Measurements from ENCODE around the gene WBP11. TPM values are rescaled to one million over a fixed set of nuclear protein-coding genes. Genes with fewer than 3 reads are reported as not detected.

The WBP11 gene
- total RNA-seq, 1 donor from 2014 or later, result 53.5 TPM

DNA sequence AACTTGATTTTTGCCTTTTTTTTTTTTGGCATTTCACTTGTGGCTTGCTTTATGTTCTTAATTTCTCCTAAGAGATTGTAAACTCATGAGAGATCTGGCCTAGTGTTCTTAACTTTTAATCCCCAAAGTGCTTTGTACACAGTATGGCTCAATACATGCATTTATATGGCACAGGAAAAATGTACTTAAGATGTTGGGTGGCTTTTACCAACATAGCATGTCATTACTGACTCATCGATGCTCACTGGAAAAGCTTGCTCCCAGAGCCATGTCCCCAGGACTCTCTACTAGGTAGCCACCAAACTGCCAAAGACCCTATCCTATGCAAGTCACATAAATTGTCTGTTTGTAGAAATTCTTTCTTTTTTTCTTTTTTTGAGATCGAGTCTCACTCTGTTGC, 23.8 kb upstream of the WBP11 start:
- no peak overlapping the region for H3K27ac Mint-ChIP-seq

GRCh38 chr12:14826491-14826890, 23.2 kb upstream of the WBP11 start:
- no peak for DNase-seq (ENCODE audit: low spot score)
- TF ChIP-seq, protein P1, sequence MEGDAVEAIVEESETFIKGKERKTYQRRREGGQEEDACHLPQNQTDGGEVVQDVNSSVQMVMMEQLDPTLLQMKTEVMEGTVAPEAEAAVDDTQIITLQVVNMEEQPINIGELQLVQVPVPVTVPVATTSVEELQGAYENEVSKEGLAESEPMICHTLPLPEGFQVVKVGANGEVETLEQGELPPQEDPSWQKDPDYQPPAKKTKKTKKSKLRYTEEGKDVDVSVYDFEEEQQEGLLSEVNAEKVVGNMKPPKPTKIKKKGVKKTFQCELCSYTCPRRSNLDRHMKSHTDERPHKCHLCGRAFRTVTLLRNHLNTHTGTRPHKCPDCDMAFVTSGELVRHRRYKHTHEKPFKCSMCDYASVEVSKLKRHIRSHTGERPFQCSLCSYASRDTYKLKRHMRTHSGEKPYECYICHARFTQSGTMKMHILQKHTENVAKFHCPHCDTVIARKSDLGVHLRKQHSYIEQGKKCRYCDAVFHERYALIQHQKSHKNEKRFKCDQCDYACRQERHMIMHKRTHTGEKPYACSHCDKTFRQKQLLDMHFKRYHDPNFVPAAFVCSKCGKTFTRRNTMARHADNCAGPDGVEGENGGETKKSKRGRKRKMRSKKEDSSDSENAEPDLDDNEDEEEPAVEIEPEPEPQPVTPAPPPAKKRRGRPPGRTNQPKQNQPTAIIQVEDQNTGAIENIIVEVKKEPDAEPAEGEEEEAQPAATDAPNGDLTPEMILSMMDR (IDR thresholded peaks at IDR 0.05), result no peak
- TF ChIP-seq EZH2 (IDR thresholded peaks at IDR 0.05), result no peak
- no peak for TF ChIP-seq EZH2phosphoT487 (IDR thresholded peaks at IDR 0.05)
- Histone ChIP-seq H3K79me2 (ENCODE audit: low read depth) (no peaks in the 10 kb centered on the region), H3K36me3 (no peaks in the 10 kb centered on the region), H3F3A (ENCODE audit: low read depth) (no peaks in the 10 kb centered on the region), H3K27ac (no peak overlapping the region), H3K4me1 (no peaks in the 10 kb centered on the region), H3K27me3 (no peaks in the 10 kb centered on the region), H3K4me2 (no peak overlapping the region), H2AFZ (replicated peaks) (no peak overlapping the region), H3K4me3 (no peak overlapping the region), H3K9ac (no peak overlapping the region), H3K9me3 (ENCODE audit: low read depth) (no peaks in the 10 kb centered on the region), H4K20me1 (ENCODE audit: low read depth) (no peaks in the 10 kb centered on the region)
- Mint-ChIP-seq H3K27ac (no peak overlapping the region), H3K36me3 (no peaks in the 10 kb centered on the region), H3K27me3 (ENCODE audit: insufficient read depth, low read depth) (no peaks in the 10 kb centered on the region), H3K4me3 (no peak overlapping the region), H3K4me1 (no peaks in the 10 kb centered on the region), H3K9me3 (no peaks in the 10 kb centered on the region)

More for the DNA sequence above, 23.8 kb upstream of the WBP11 start:
- no peak for TF ChIP-seq EZH2phosphoT487 (IDR thresholded peaks at IDR 0.05)
- no peak for TF ChIP-seq EZH2 (IDR thresholded peaks at IDR 0.05)
- TF ChIP-seq, protein P1 (IDR thresholded peaks at IDR 0.05), result no peak
- Histone ChIP-seq H3K27me3 (no peaks in the 10 kb centered on the region), H3K4me2 (no peak overlapping the region), H3K9ac (no peak overlapping the region), H3K4me3 (no peak overlapping the region), H4K20me1 (ENCODE audit: low read depth) (no peaks in the 10 kb centered on the region), H3K79me2 (ENCODE audit: low read depth) (no peaks in the 10 kb centered on the region), H3K27ac (no peak overlapping the region), H3K9me3 (ENCODE audit: low read depth) (no peaks in the 10 kb centered on the region), H3F3A (ENCODE audit: low read depth) (no peaks in the 10 kb centered on the region), H3K36me3 (no peaks in the 10 kb centered on the region), H3K4me1 (no peaks in the 10 kb centered on the region), H2AFZ (replicated peaks) (no peak overlapping the region)
- Mint-ChIP-seq H3K36me3 (no peaks in the 10 kb centered on the region), H3K4me1 (no peaks in the 10 kb centered on the region), H3K27me3 (ENCODE audit: insufficient read depth, low read depth) (no peaks in the 10 kb centered on the region), H3K9me3 (no peaks in the 10 kb centered on the region), H3K4me3 (no peak overlapping the region)
- DNase-seq (ENCODE audit: low spot score), result no peak

GRCh38 chr12:14825256-14825655, 22.0 kb upstream of the WBP11 start:
- no peaks in the 10 kb centered on the region for H3K4me1 Mint-ChIP-seq
- Histone ChIP-seq H3K4me1 (no peaks in the 10 kb centered on the region), H3F3A (ENCODE audit: low read depth) (no peaks in the 10 kb centered on the region), H2AFZ (replicated peaks) (no peak overlapping the region), H3K4me2 (no peak overlapping the region), H3K4me3 (no peak overlapping the region), H3K9ac (no peak overlapping the region), H3K9me3 (ENCODE audit: low read depth) (no peaks in the 10 kb centered on the region), H3K27me3 (no peaks in the 10 kb centered on the region), H3K27ac (no peak overlapping the region), H3K36me3 (no peaks in the 10 kb centered on the region), H3K79me2 (ENCODE audit: low read depth) (no peaks in the 10 kb centered on the region), H4K20me1 (ENCODE audit: low read depth) (no peaks in the 10 kb centered on the region)
- H3K27me3 Mint-ChIP-seq (ENCODE audit: insufficient read depth, low read depth), result no peaks in the 10 kb centered on the region
- H3K9me3 Mint-ChIP-seq, result no peaks in the 10 kb centered on the region
- no peak overlapping the region for H3K4me3 Mint-ChIP-seq
- H3K36me3 Mint-ChIP-seq, result no peaks in the 10 kb centered on the region
- no peak for DNase-seq (ENCODE audit: low spot score)
- TF ChIP-seq EZH2 (IDR thresholded peaks at IDR 0.05) (no peak), EZH2phosphoT487 (IDR thresholded peaks at IDR 0.05) (no peak)
- TF ChIP-seq, protein P1 (IDR thresholded peaks at IDR 0.05), result no peak
- no peak overlapping the region for H3K27ac Mint-ChIP-seq

Data from neural progenitor cell (in vitro differentiated cells).